ENCODE measurements around the gene C1orf198. TPM values are rescaled to one million over a fixed set of nuclear protein-coding genes. Genes with fewer than 3 reads are reported as not detected.

The C1orf198 gene
- total RNA-seq, 1 donor from 2014 or later, result 62.5 TPM

- Mint-ChIP-seq H3K27ac (no peak overlapping the region), H3K27me3 (no peaks in the 10 kb centered on the region), H3K36me3 (peaks cover 12% of the 10 kb centered on the region), H3K4me1 (ENCODE audit: unreplicated experiment) (peaks cover 15% of the 10 kb centered on the region), H3K4me3 (no peak overlapping the region), H3K9me3 (peaks cover 16% of the 10 kb centered on the region)
- no peak for DNase-seq (ENCODE audit: extremely low spot score, unreplicated experiment)
- no peak for TF ChIP-seq CTCF (conservative IDR thresholded peaks at IDR 0.05)
Observed at GRCh38 chr1:230831771-230832170, 36.5 kb downstream of the C1orf198 start.

GRCh38 chr1:230828421-230828820 lies 39.9 kb downstream of the C1orf198 start:
- H3K27me3 Mint-ChIP-seq, result no peaks in the 10 kb centered on the region
- H3K36me3 Mint-ChIP-seq, result peaks cover 8% of the 10 kb centered on the region
- no peak overlapping the region for H3K4me3 Mint-ChIP-seq
- peaks cover 12% of the 10 kb centered on the region for H3K9me3 Mint-ChIP-seq
- H3K27ac Mint-ChIP-seq, result no peak overlapping the region
- TF ChIP-seq CTCF (conservative IDR thresholded peaks at IDR 0.05), result no peak
- H3K4me1 Mint-ChIP-seq (ENCODE audit: unreplicated experiment), result peaks cover 35% of the 10 kb centered on the region
- peak; percentile 13 for DNase-seq (ENCODE audit: extremely low spot score, unreplicated experiment)

- TF ChIP-seq CTCF (conservative IDR thresholded peaks at IDR 0.05), result no peak
- no peak overlapping the region for H3K4me3 Mint-ChIP-seq
- no peaks in the 10 kb centered on the region for H3K27me3 Mint-ChIP-seq
- H3K9me3 Mint-ChIP-seq, result peaks cover 8% of the 10 kb centered on the region
- DNase-seq (ENCODE audit: extremely low spot score, unreplicated experiment), result peak; percentile 53
- H3K36me3 Mint-ChIP-seq, result peaks cover 4% of the 10 kb centered on the region
- H3K4me1 Mint-ChIP-seq (ENCODE audit: unreplicated experiment), result peaks cover 35% of the 10 kb centered on the region
- H3K27ac Mint-ChIP-seq, result no peak overlapping the region
Observed at GRCh38 chr1:230827801-230828200, 40.5 kb downstream of the C1orf198 start.

- peaks cover 40% of the 10 kb centered on the region for H3K4me1 Mint-ChIP-seq (ENCODE audit: unreplicated experiment)
- DNase-seq (ENCODE audit: extremely low spot score, unreplicated experiment), result peak; percentile 36
- H3K9me3 Mint-ChIP-seq, result peaks cover 6% of the 10 kb centered on the region
- no peak overlapping the region for H3K27ac Mint-ChIP-seq
- H3K27me3 Mint-ChIP-seq, result no peaks in the 10 kb centered on the region
- TF ChIP-seq CTCF (conservative IDR thresholded peaks at IDR 0.05), result no peak
- peaks cover 4% of the 10 kb centered on the region for H3K36me3 Mint-ChIP-seq
- no peak overlapping the region for H3K4me3 Mint-ChIP-seq
Observed at GRCh38 chr1:230827081-230827681, 41.1 kb downstream of the C1orf198 start.

GRCh38 chr1:230826166-230826875 lies 42.0 kb downstream of the C1orf198 start:
- Mint-ChIP-seq H3K4me1 (ENCODE audit: unreplicated experiment) (peaks cover 47% of the 10 kb centered on the region), H3K27ac (peak overlapping the region; percentile 80), H3K27me3 (no peaks in the 10 kb centered on the region), H3K36me3 (no peaks in the 10 kb centered on the region), H3K9me3 (no peaks in the 10 kb centered on the region), H3K4me3 (no peak overlapping the region)
- peak; percentile 56 for DNase-seq (ENCODE audit: extremely low spot score, unreplicated experiment)
- TF ChIP-seq CTCF (conservative IDR thresholded peaks at IDR 0.05), result no peak

Data from type B pancreatic cell (in vitro differentiated cells).